Neural cell (in vitro differentiated cells): Measurements from ENCODE around the gene SYT13.

Experiments
- EP300 ChIP-seq: fragments of 450-650 bp; conservative IDR thresholded peaks from 2 replicates; pipeline ENCODE4 v1.6.1; 2014; ENCODE audit warnings: antibody characterized with exemption, mild to moderate bottlenecking, moderate library complexity; ENCODE audit not compliant: poor library complexity, severe bottlenecking
- EZH2 ChIP-seq: fragments of 200-600, 300-800 bp; shearing (Covaris generic), sonication (generic); IDR thresholded peaks from 2 replicates; pipeline ENCODE4 v1.6.1; 2014; ENCODE audit warnings: antibody characterized with exemption, low read length, borderline replicate concordance, mild to moderate bottlenecking; ENCODE audit not compliant: insufficient read depth, poor library complexity, severe bottlenecking
- TAF1 ChIP-seq: IDR thresholded peaks from 2 replicates; pipeline ENCODE4 v1.6.1; 2012; ENCODE audit warnings: low read depth

- TF ChIP-seq TAF1 = no peak
- no peak for TF ChIP-seq EZH2
- no peak for TF ChIP-seq EP300
Observed at GRCh38 chr11:45334410-45334809, 48.3 kb upstream of the SYT13 start.
